Measurements from ENCODE around the gene FLRT2.

DNA sequence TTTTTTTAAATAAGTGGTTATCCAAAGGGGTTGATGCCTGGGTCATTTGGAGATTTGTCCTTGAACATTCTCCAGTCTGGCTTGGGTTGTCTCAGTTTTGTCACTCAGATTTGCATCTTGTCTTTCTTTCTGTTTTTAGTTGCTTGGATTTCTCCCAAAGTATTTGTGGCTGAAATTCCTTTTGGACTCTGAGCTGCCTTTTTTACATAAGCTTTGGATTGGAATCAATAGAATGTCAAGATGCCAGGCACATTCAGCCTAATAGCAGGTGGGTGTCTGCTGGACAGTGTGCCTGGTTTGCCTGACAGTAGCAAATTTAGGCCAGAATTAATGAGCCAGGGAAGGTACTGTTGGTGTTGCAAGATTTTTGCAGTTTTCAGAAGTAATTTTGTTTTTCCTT lies 50.0 kb downstream of the FLRT2 start:
- no peak for TF ChIP-seq EZH2phosphoT487 (IDR thresholded peaks at IDR 0.05; ENCODE audit: insufficient read depth, low read depth)
- no peak for TF ChIP-seq EZH2 (IDR thresholded peaks at IDR 0.05; ENCODE audit: insufficient read depth, poor library complexity, severe bottlenecking)
